Memory B cell (primary cell): Measurements from ENCODE around the gene CCDC57.

Experiments
- ATAC-seq: fragments of 150-1000 bp; cut with Tn5 transposase; 2 replicates; pipeline ENCODE4 v1.10.0; 2021; ENCODE audit warnings: low read depth, mild to moderate bottlenecking, moderate library complexity
- DNase-seq, 2 donors: peaks; one replicate each; pipeline ENCODE4 v3.0.0; 2022; ENCODE audit warnings: low spot score in 2 of 2
- H3K27ac Mint-ChIP-seq: one replicate; pipeline ENCODE4 v1.8.0; 2022; ENCODE audit warnings: mild to moderate bottlenecking, moderate library complexity, mixed read lengths
- H3K27me3 Mint-ChIP-seq: one replicate; pipeline ENCODE4 v1.8.0; 2022; ENCODE audit warnings: mixed read lengths
- H3K36me3 Mint-ChIP-seq: one replicate; pipeline ENCODE4 v1.8.0; 2022; ENCODE audit warnings: mild to moderate bottlenecking, mixed read lengths
- H3K4me1 Mint-ChIP-seq: one replicate; pipeline ENCODE4 v1.8.0; 2022; ENCODE audit warnings: mixed read lengths
- H3K4me3 Mint-ChIP-seq: one replicate; pipeline ENCODE4 v1.8.0; 2022; ENCODE audit warnings: mild to moderate bottlenecking, moderate library complexity, mixed read lengths
- H3K9me3 Mint-ChIP-seq: one replicate; pipeline ENCODE4 v1.8.0; 2022; ENCODE audit warnings: mixed read lengths

CCDC57 gene

DNA sequence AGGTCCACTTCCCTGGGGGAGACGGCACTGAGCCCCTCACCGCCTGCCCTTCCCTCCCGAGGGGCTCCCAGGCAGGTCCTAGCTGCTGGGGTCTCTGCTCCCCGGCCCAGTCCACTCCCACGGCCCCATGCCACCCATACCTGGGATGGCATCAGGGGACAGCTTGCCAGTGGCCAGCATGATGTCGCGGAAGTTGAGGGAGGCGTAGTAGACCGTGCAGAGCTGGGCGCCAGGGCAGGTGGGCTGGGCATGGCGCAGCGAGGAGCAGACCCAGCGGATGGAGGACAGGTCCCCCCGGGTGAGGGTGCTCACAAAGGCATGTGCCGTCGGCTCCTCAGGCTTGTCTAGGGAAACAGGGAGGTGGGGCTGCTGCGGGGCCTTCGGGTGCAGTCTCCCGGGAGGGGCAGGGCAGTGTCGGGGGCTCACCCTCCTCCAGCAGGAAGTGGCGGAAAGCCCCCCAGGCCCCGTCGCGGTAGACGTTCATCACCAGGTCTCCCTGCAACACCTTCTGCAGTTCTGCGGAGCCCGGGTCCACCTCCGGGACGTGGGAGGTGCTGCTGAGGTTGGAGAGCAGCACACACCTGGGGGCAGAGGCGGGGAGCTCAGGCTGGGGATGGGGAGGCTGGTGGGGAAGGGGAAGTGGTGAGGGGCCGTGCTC is 128.1 kb downstream of the CCDC57 start:
- no peak overlapping the region for H3K4me3 Mint-ChIP-seq
- peaks cover 16% of the 10 kb centered on the region for H3K36me3 Mint-ChIP-seq
- DNase-seq, result no peak
- no peaks in the 10 kb centered on the region for H3K4me1 Mint-ChIP-seq
- no peaks in the 10 kb centered on the region for H3K9me3 Mint-ChIP-seq
- no peaks in the 10 kb centered on the region for H3K27me3 Mint-ChIP-seq
- no peak for ATAC-seq
- no peak overlapping the region for H3K27ac Mint-ChIP-seq

DNA sequence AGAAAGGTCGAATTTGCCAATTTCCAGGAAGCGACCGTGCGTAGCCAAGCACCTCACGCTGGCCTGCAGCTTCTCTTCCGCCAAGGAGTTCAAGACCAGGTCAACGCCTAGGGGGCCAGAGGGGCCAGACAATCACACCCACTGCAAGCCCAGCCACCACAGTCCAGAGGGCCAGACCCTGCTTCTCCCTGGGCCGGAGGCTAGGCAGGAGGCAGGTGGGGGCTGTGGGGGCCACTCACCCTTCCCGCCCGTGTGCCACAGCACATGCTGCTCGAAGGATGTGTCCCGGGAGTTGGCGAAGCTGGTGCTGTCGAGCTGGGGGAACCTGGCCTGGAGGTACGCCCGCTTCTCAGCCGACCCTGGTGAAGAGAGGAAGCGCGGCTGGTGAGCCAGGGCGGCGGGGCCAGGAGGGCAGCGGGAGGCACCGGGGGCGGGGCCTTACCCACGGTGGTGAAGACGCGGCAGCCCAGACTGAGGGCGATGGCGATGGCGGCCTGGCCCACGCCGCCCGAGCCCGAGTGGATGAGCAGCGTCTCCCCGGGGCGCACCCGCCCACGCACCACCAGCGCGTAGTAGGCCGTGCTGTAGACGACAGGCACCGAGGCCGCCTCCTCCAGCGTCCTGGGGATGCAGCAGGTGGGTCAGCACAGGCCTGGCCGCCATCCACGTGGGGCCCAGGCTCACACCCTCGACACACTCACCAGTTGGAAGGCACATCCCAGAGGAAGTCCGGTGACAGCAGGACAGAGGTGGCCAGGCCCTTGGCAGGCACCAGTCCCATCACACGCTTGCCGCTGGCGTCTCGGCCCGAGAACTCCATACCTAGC is 128.9 kb downstream of the CCDC57 start:
- H3K27ac Mint-ChIP-seq, result no peak overlapping the region
- H3K4me3 Mint-ChIP-seq, result no peak overlapping the region
- H3K36me3 Mint-ChIP-seq, result peaks cover 19% of the 10 kb centered on the region
- no peaks in the 10 kb centered on the region for H3K4me1 Mint-ChIP-seq
- H3K27me3 Mint-ChIP-seq, result no peaks in the 10 kb centered on the region
- ATAC-seq (no peak), DNase-seq (no peak)
- no peaks in the 10 kb centered on the region for H3K9me3 Mint-ChIP-seq

DNA sequence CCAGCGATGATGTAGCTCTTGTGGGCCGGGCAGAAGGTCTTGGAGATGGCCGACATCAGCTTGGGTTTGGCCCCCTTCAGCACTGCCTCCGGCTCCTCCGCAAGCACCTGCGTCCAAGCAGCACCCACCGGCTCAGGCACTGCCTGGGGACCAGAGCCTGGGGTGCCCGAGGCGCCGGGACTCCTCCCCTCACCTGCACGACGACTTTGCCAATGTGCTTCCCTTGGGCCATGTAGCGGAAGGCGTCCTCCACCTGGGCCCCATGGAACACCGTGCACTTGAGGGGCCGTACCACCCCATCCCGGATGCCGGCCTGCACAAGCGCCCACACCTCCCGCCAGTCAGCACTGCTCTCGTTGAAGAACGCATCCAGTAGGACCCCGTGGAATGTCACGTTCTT is 129.6 kb downstream of the CCDC57 start:
- Mint-ChIP-seq H3K9me3 (no peaks in the 10 kb centered on the region), H3K36me3 (peaks cover 19% of the 10 kb centered on the region), H3K27ac (no peak overlapping the region), H3K27me3 (no peaks in the 10 kb centered on the region), H3K4me1 (no peaks in the 10 kb centered on the region), H3K4me3 (no peak overlapping the region)
- ATAC-seq (no peak), DNase-seq (no peak)

GRCh38 chr17:82082456-82082855 is 130.2 kb downstream of the CCDC57 start:
- H3K27me3 Mint-ChIP-seq, result no peaks in the 10 kb centered on the region
- H3K9me3 Mint-ChIP-seq, result no peaks in the 10 kb centered on the region
- no peak overlapping the region for H3K4me3 Mint-ChIP-seq
- no peak for ATAC-seq
- H3K4me1 Mint-ChIP-seq, result no peaks in the 10 kb centered on the region
- peaks cover 19% of the 10 kb centered on the region for H3K36me3 Mint-ChIP-seq
- H3K27ac Mint-ChIP-seq, result no peak overlapping the region
- no peak for DNase-seq

DNA sequence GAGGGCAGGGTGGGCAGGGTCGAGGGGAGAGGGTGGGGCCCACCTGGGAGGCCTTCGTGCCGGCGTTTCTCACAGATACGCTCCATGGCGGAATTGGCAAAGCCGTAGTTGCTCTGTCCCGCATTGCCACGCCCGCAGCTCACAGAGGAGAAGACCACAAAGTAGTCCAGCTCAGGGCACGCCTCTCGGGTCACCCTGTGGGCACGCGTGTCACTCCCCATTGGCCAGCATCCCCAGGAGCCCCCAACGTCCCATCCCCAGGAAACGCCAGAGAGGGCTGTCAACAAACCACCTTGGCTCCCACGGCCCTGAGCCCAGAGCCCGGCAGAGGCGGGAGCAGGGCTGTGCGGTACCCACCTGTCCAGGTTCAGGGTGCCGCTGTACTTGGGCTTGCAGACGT is 130.7 kb downstream of the CCDC57 start:
- no peak for ATAC-seq
- Mint-ChIP-seq H3K27me3 (no peaks in the 10 kb centered on the region), H3K27ac (no peak overlapping the region), H3K9me3 (no peaks in the 10 kb centered on the region), H3K4me1 (no peaks in the 10 kb centered on the region), H3K36me3 (peaks cover 19% of the 10 kb centered on the region), H3K4me3 (no peak overlapping the region)
- DNase-seq, result no peak

DNA sequence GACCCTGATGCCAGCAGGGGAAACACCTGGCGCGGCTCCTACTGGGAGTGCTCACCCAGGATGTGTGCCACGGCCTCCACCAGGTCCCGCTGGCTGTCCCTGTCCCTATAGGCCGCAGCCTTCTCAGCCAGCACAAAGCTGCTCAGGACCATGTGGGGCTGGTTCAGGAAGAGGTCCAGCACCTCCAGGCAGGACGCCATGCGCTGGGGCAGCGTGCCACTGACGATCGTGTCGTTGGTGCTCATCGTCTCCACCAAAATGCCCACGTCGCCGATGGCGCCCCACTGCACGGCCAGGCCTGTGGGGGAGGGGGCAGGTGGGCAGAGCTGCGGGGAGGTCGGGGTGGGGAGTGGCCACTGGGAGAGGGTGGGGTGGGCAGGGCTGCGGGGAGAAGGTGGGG is 131.1 kb downstream of the CCDC57 start:
- Mint-ChIP-seq H3K4me1 (no peaks in the 10 kb centered on the region), H3K9me3 (no peaks in the 10 kb centered on the region), H3K4me3 (no peak overlapping the region), H3K27ac (no peak overlapping the region), H3K36me3 (peaks cover 19% of the 10 kb centered on the region), H3K27me3 (peaks cover 2% of the 10 kb centered on the region)
- ATAC-seq (no peak), DNase-seq (no peak)

DNA sequence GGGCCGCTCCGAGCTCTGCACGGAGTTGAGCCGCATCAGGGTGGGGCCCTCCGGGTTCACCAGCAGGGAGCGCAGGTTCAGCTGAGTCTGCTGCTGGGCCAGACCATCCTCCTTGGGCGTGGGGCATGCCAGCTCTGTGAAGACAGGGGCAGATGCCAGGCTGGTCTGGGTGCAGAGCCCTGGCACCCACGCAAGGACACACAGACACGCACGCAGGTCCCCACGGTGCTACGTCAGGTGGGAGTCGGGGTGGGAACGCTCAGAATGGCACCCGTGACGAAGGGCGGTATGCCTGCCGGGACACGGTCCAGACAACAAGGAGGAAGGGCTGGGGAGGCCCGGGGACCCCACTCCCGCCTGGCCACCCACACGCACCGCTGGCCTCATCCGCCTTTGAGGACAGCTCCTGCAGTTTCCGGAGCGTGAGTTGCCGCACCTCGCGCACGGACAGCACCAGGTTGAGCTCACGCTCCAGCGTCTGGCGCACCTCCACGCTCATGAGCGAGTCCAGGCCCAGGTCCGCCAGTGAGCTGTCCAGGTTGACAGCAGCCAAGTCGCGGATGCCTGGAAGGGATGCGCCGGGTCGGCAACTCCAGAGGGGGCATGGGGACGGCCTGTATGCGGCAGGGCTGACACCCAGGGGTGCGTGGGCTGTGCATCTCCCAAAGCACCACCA is 131.7 kb downstream of the CCDC57 start:
- no peaks in the 10 kb centered on the region for H3K4me1 Mint-ChIP-seq
- H3K4me3 Mint-ChIP-seq, result no peak overlapping the region
- no peaks in the 10 kb centered on the region for H3K9me3 Mint-ChIP-seq
- peaks cover 19% of the 10 kb centered on the region for H3K36me3 Mint-ChIP-seq
- ATAC-seq (no peak), DNase-seq (no peak)
- H3K27me3 Mint-ChIP-seq, result peaks cover 3% of the 10 kb centered on the region
- no peak overlapping the region for H3K27ac Mint-ChIP-seq

- H3K4me3 Mint-ChIP-seq, result no peak overlapping the region
- DNase-seq, result no peak
These were observed 132.4 kb downstream of the CCDC57 start for GRCh38 chr17:82080048-82080788.

GRCh38 chr17:82079001-82079677 is 133.5 kb downstream of the CCDC57 start:
- H3K9me3 Mint-ChIP-seq, result no peaks in the 10 kb centered on the region
- no peak overlapping the region for H3K4me3 Mint-ChIP-seq
- DNase-seq (no peak), ATAC-seq (no peak)
- peaks cover 16% of the 10 kb centered on the region for H3K36me3 Mint-ChIP-seq
- no peaks in the 10 kb centered on the region for H3K4me1 Mint-ChIP-seq
- no peak overlapping the region for H3K27ac Mint-ChIP-seq
- peaks cover 3% of the 10 kb centered on the region for H3K27me3 Mint-ChIP-seq

More at GRCh38 chr17:82080048-82080788, 132.4 kb downstream of the CCDC57 start:
- no peaks in the 10 kb centered on the region for H3K9me3 Mint-ChIP-seq
- no peak overlapping the region for H3K27ac Mint-ChIP-seq
- no peak for ATAC-seq
- peaks cover 19% of the 10 kb centered on the region for H3K36me3 Mint-ChIP-seq
- H3K27me3 Mint-ChIP-seq, result peaks cover 3% of the 10 kb centered on the region
- no peaks in the 10 kb centered on the region for H3K4me1 Mint-ChIP-seq

DNA sequence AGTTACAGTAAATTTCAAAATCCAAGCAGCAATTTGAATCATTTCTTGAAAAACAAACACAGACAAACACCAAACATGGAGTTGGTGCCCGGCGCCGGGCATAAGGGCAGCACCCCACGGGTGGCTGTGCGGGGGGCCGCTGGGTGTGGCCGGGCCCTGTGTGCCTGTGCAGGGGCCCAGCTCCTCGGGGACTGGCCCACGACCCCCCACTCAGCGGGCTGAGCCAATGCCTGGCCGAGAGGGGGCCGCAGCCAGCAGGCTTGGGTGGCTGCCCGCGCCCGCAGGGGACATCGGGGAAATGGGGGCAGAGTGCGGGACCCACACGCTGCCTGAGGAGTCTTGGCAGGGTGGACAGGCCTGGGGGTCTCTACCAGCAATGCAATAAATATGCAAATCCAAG is 134.2 kb downstream of the CCDC57 start:
- Mint-ChIP-seq H3K36me3 (peaks cover 15% of the 10 kb centered on the region), H3K4me1 (no peaks in the 10 kb centered on the region), H3K27ac (no peak overlapping the region), H3K9me3 (no peaks in the 10 kb centered on the region), H3K27me3 (peaks cover 3% of the 10 kb centered on the region), H3K4me3 (no peak overlapping the region)
- ATAC-seq, result no peak
- no peak for DNase-seq

- Mint-ChIP-seq H3K36me3 (peaks cover 11% of the 10 kb centered on the region), H3K27me3 (peaks cover 3% of the 10 kb centered on the region), H3K9me3 (no peaks in the 10 kb centered on the region), H3K4me3 (no peak overlapping the region), H3K27ac (no peak overlapping the region), H3K4me1 (no peaks in the 10 kb centered on the region)
- no peak for ATAC-seq
- DNase-seq, result no peak
These were observed 134.9 kb downstream of the CCDC57 start for GRCh38 chr17:82077617-82078358.

DNA sequence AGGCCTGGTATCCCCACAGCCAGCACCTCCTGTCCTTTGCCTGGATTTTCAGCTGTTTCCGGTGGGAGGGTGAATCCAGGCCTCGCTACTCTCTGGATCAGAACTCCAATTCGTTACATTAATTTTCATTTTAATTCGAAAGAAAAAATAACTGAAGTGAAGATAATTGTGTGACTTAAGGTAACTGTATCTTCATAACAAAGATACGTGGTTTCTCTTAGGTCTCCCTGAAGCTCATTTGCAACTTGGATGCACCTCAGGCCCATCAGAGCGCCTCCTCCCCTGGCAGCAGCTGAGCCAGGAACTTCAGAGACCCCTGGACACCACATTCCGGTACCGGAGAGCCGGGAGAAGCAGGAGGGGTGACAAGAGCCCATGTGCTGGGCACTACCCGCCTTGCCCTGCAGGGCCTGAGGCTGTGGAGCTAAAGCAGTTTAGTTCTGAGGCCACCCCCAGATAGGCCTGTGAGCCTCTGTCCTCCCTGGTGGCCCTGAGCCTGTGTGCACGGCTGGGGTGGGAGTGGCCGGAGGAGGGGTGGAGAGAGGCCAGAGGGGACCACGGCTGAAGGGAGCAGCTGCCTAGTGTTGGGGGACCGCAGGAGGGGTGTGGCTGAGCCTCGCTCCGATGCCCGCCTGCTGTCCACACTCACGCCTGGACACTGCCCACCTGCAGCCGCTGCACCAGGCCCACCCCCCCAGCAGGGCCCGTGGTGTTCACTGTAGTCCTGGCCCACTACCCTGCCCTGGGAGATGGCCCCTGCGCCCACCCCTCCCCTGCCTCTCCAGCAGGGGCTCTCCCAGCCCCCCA is 135.7 kb downstream of the CCDC57 start:
- Mint-ChIP-seq H3K36me3 (peaks cover 11% of the 10 kb centered on the region), H3K27ac (no peak overlapping the region), H3K27me3 (peaks cover 3% of the 10 kb centered on the region), H3K4me1 (no peaks in the 10 kb centered on the region), H3K4me3 (no peak overlapping the region), H3K9me3 (no peaks in the 10 kb centered on the region)
- ATAC-seq (no peak), DNase-seq (no peak)
